ENCODE results near the gene TRMT10B.
"Not testable (repeated sequence)": the region's sequence is repeated elsewhere in the genome, so short reads cannot be mapped to it uniquely, and the experiment has no call there.

Gene TRMT10B

GRCh38 chr9:37761511-37761910, 7.9 kb downstream of the TRMT10B start:
- H3K4me3 ChIP-seq (ENCODE audit: low read length): no peak overlapping the region
- no peak for DNase-seq (ENCODE audit: low read depth)
- TF ChIP-seq CTCF (conservative IDR thresholded peaks at IDR 0.05; ENCODE audit: low read depth, low read length): no peak

- DNase-seq (ENCODE audit: low read depth); H3K4me3 ChIP-seq (ENCODE audit: low read length): not testable (repeated sequence)
Observed at GRCh38 chr9:37765263-37765662, 11.7 kb downstream of the TRMT10B start.

GRCh38 chr9:37769306-37769705, 15.7 kb downstream of the TRMT10B start:
- TF ChIP-seq CTCF (conservative IDR thresholded peaks at IDR 0.05; ENCODE audit: low read depth, low read length): no peak
- H3K4me3 ChIP-seq (ENCODE audit: low read length): no peak overlapping the region

GRCh38 chr9:37769995-37770394, 16.4 kb downstream of the TRMT10B start:
- no peak for TF ChIP-seq CTCF (conservative IDR thresholded peaks at IDR 0.05; ENCODE audit: low read depth, low read length)
- DNase-seq (ENCODE audit: low read depth): no peak
- H3K4me3 ChIP-seq (ENCODE audit: low read length): no peak overlapping the region

More at GRCh38 chr9:37769306-37769705, 15.7 kb downstream of the TRMT10B start:
- DNase-seq (ENCODE audit: low read depth): no peak

GRCh38 chr9:37775216-37775919, 21.8 kb downstream of the TRMT10B start:
- no peak overlapping the region for H3K4me3 ChIP-seq (ENCODE audit: low read length)
- DNase-seq (ENCODE audit: low read depth): no peak
- TF ChIP-seq CTCF (conservative IDR thresholded peaks at IDR 0.05; ENCODE audit: low read depth, low read length): no peak

GRCh38 chr9:37776328-37776727, 22.7 kb downstream of the TRMT10B start:
- no peak for TF ChIP-seq CTCF (conservative IDR thresholded peaks at IDR 0.05; ENCODE audit: low read depth, low read length)
- H3K4me3 ChIP-seq (ENCODE audit: low read length): no peak overlapping the region
- no peak for DNase-seq (ENCODE audit: low read depth)

GRCh38 chr9:37778534-37778933, 24.9 kb downstream of the TRMT10B start:
- H3K4me3 ChIP-seq (ENCODE audit: low read length): no peak overlapping the region
- DNase-seq (ENCODE audit: low read depth): no peak
- no peak for TF ChIP-seq CTCF (conservative IDR thresholded peaks at IDR 0.05; ENCODE audit: low read depth, low read length)
